Measurements from ENCODE around the gene NPIPB13.
"Not testable (repeated sequence)": the region's sequence is repeated elsewhere in the genome, so short reads cannot be mapped to it uniquely, and the experiment has no call there.

The NPIPB13 gene

GRCh38 chr16:30248379-30248778, at the start of gene NPIPB13:
Gene NPIPB13 (minus strand): TSS chr16:30248479. CDS start chr16:30245573, 2,906 bp downstream.
- DNase-seq (ENCODE audit: low read depth), result not testable (repeated sequence)

GRCh38 chr16:30282357-30282756, 34.1 kb upstream of the NPIPB13 start:
- not testable (repeated sequence) for DNase-seq (ENCODE audit: low read depth)

GRCh38 chr16:30278523-30278922, 30.2 kb upstream of the NPIPB13 start:
- not testable (repeated sequence) for DNase-seq (ENCODE audit: low read depth)

DNA sequence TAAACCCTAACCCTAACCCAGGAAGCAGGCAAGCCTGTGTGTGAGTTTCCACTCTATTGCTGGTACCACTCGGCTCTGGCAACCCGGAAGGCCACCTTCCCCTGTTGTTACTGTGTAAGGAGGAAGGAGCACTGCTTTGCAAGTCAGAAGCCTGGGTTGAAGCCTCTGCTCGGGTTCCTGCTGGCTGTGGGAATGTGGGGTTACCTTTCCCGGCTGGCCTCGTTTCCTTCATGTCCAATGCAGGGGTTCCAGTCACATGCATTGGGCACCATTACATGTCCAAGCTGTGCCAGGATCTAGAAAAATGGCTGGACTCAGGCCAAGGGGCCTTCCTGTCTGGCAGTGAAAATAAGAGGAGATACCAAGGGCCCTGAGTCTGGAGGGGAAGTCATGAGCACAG, 31.2 kb downstream of the NPIPB13 start:
- not testable (repeated sequence) for DNase-seq (ENCODE audit: low read depth)

GRCh38 chr16:30211414-30211813, 36.9 kb downstream of the NPIPB13 start:
- not testable (repeated sequence) for DNase-seq (ENCODE audit: low read depth)

DNA sequence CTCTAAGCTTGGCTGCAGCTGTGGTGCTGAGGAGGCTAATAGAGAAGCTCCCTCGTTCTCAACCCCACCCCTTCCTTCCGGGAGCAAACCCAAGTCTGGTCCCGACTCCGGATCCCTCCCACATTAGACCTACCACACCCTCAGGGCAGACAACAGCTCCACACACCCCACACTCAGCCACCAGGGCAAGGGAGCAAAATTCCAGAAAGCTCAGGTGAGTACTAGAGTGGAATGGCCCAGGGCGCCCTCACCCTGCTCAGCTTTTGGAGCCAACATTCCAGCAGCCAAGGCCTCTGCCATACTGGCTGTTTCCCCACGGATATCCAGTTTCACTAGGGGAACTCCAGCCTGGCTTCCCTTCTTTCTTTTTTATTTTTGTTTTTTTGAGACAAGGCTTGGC, 39.2 kb downstream of the NPIPB13 start:
- not testable (repeated sequence) for DNase-seq (ENCODE audit: low read depth)

GRCh38 chr16:30207063-30207704, 41.1 kb downstream of the NPIPB13 start:
- not testable (repeated sequence) for DNase-seq (ENCODE audit: low read depth)

GRCh38 chr16:30206252-30206651, 42.0 kb downstream of the NPIPB13 start:
- not testable (repeated sequence) for DNase-seq (ENCODE audit: low read depth)

GRCh38 chr16:30205541-30206236, 42.6 kb downstream of the NPIPB13 start:
- DNase-seq (ENCODE audit: low read depth), result not testable (repeated sequence)

GRCh38 chr16:30199608-30200343, 48.5 kb downstream of the NPIPB13 start:
- DNase-seq (ENCODE audit: low read depth), result not testable (repeated sequence)

GRCh38 chr16:30199049-30199448, 49.2 kb downstream of the NPIPB13 start, which contains the start of gene SULT1A3:
Gene SULT1A3 (plus strand): TSS chr16:30199255. CDS start chr16:30200729, 1,474 bp downstream.
- not testable (repeated sequence) for DNase-seq (ENCODE audit: low read depth)
